HG03039 (cell line): ENCODE data around the gene STN1.
A peak's percentile ranks its signal among the peaks of the same experiment; 100 is the strongest.

Experiments
- ATAC-seq: cut with Tn5 transposase; IDR thresholded peaks from one replicate; pipeline ENCODE4 v1.9.1; 2021; ENCODE audit warnings: mild to moderate bottlenecking, moderate library complexity; ENCODE audit not compliant: unreplicated experiment

Gene STN1

GRCh38 chr10:103930449-103930848, 12.5 kb upstream of the STN1 start:
- no peak for ATAC-seq

GRCh38 chr10:103929381-103929921, 11.5 kb upstream of the STN1 start:
- no peak for ATAC-seq

DNA sequence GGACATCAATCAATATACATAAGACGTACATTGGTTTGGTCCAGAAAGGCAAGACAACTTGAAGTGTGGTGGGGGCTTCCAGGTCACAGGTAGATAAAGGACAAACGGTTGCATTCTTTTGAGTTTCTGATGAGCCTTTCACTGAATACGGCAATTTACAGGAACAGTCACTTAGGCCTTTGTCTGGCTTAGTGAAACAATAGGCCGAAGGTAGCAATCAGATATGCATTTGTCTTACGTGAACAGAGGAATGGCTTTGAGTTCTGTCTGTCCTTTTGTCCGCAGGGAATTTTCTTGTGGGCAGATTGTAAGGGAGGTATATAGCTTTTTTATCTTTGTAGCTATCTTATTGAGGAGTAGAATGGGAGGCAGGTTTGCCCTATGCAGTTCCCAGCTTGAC, 10.8 kb upstream of the STN1 start:
- no peak for ATAC-seq

GRCh38 chr10:103926722-103927319, 8.8 kb upstream of the STN1 start:
- ATAC-seq = no peak

- no peak for ATAC-seq
Measured at GRCh38 chr10:103925591-103925990, 7.6 kb upstream of the STN1 start.

- ATAC-seq = no peak
Measured at GRCh38 chr10:103923502-103923901, 5.5 kb upstream of the STN1 start.

DNA sequence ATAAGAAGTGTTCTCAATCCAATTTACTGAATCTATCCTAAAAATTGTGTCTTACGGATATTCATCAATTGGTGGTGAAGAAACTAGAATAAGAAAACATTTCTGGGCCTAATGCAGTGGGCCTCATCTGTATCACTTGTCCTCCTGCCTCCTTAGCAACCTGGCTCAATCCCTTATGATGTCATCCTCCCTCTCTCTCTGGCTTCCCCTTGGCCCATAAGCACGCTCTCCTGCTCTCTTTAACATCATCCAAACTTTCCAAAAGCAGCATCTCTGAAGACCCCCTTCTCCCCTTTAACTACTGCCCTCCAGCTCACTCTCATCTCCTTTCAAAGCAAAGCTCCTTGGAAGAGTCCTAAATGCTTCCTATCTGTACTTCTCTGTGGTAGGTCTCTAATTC, 4.7 kb upstream of the STN1 start:
- ATAC-seq = no peak

DNA sequence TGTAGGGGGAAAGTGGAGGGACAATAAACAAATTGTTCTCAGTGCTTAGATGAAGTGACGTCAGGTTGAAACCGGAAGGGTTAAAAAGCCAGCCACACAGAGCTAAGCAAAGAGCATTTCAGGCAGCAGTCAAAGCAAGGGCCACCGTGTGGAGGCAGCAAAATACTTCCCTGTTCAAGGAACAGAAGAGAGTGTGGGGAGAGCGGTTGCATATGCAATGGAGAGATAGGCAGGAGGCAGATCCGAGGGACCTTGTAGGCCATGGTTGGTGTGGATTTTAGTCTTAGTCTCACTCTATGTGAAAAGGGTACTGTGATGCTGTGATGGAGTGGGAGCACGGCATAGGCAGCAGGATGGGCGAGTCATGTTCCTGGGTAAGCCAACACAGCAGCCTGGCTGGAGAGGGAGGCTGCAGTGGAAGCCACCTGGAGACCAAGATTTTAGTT, 3.8 kb upstream of the STN1 start:
- ATAC-seq = no peak

DNA sequence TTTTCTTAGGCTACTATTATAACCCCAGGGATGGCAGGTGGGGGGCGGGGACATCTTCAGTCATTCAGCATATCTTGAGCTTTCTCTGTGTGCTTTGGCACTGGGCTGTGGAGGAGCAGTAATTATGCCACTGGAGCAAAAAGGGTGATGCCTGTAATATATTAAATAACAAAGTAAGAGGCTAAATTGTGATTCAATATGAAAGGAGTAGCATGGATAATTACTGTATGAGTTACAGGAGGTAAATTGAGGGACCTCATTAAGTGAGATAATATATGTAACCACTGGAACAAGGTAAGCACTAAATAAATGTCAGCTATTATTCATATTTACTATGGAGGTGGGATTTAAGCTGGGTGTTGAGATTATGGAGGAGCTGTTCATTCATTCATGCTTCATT, 3.3 kb upstream of the STN1 start:
- no peak for ATAC-seq

DNA sequence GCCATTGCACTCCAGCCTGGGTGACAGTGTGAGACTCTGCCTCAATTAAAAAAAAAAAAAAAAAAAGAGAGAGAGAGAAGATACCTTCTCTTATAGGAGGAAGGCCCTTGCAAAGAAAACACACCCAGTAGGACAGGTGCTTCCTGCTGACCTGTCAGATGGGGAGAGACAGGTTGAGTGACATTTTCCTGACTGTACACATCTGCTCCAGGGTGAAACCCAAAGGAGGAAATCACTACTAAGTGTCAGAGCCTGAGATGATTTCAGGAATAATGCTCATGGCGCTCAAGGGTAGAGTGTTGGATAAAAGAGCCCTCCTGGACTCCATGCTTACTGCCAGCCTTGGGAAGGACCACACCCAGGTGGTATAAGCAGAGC, 1.7 kb upstream of the STN1 start:
- no peak for ATAC-seq

- ATAC-seq = peak; percentile 6
Measured at GRCh38 chr10:103917302-103918052, 507 bp downstream of the STN1 start.

GRCh38 chr10:103916876-103917275, 1.1 kb downstream of the STN1 start:
- ATAC-seq = no peak

DNA sequence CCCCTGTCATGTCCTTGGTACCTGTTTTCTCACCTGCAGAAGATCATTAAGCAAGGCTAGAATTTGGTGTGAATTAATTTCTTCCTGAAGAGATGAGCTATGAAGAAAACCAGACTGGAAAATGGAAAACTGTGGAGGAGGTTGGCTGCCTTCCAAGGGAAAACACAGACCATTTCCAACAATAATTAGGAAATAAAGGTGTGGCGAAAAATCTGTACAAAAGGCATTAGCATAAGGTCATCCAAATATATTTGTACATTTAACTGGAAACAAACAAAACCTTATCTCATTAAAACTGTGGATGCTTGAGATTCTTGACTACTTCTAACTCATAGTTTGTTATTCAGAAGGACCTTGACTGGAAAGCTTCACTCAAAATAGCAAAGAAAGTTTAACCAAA, 1.7 kb downstream of the STN1 start:
- ATAC-seq = no peak

DNA sequence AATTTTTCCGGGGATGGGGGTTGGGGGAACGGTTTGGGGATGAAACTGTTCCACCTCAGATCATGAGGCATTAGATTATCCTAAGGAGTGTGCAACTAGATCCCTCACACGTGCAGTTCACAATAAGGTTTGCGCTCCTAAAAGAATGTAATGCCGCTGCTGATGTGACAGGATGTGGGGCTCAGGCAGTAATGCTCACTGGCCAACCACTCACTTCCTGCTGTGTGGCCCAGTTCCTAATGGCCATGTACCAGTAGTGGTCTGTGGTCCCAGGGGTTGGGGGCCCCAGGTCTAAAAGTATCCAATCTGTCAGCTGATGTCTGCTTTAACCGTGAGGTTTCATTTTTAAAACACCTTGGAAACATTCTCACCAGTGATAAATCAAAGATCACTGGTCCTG, 2.2 kb downstream of the STN1 start:
- ATAC-seq = no peak

GRCh38 chr10:103912759-103913158, 5.2 kb downstream of the STN1 start:
- no peak for ATAC-seq

- no peak for ATAC-seq
Measured at GRCh38 chr10:103911021-103911459, 6.9 kb downstream of the STN1 start.

- no peak for ATAC-seq
Measured at GRCh38 chr10:103910442-103911012, 7.5 kb downstream of the STN1 start.

DNA sequence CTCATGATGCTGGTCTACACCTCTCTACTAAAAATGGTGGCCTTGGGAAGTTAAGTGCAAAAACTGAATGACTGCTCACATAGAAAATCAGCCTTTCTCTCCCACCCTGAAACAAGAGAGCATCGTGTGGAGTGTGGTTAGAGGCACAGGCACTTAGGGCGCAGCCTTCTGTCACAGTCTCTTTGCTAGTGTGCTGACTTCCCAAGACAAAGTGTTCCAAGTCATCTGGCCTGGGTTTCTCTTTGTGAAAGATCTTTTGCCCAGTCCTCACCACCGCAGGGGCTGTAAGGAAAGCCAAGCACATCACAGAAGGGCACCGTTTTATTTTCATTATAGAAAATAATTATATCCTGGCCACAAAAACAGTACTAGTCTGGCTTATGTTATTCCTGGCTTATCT, 12.5 kb downstream of the STN1 start:
- ATAC-seq = no peak

- no peak for ATAC-seq
Measured at GRCh38 chr10:103901299-103901698, 16.7 kb downstream of the STN1 start.

DNA sequence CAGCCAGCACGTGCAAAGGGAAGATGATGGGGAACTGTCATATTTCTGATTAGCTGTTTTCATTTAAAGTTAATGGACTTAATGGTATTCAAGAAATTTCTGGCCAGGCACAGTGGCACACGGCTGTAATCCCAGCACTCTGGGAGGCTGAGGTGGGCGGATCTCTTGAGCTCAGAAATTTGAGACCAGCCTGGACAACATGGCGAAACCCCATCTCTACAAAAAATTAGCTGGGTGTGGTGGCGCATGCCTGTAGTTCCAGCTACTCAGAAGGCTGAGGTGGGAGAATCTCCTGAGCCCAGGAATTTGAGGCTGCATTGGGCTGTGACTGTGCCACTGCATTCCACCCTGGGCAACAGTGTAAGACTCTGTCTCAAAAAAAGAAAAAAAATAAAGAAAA, 18.7 kb downstream of the STN1 start:
- ATAC-seq = no peak

- no peak for ATAC-seq
Measured at GRCh38 chr10:103897241-103897774, 20.7 kb downstream of the STN1 start.

DNA sequence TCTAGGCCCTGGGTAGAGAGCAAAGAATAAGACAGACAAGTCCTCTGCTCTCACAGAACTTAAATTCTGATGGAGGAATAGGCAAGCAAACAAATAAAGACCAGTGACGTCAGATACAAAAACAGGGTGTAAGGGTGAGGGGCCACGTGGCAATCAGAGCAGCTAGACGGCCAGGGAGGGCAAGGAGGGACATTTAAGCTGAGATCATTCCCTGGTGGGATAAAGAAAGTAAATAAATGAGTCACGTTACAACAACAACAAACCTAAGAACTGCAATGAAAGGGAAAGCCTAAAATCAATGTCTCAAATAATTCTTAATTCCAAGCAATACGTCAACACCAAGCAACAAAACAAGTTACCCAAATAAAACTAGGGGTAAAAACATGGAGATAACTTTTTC, 21.8 kb downstream of the STN1 start:
- ATAC-seq = no peak
